Neural progenitor cell (in vitro differentiated cells): Measurements from ENCODE around the gene C6orf47.

Experiments used
- CTCF ChIP-seq: fragments of 200-600 bp; sonication (generic); IDR thresholded peaks from 2 replicates; pipeline ENCODE4 v1.5.1; 2017; ENCODE audit warnings: antibody characterized with exemption, mild to moderate bottlenecking
- EZH2 ChIP-seq: fragments of 200-600 bp; sonication (generic); IDR thresholded peaks from 2 replicates; pipeline ENCODE4 v1.6.1; 2017; ENCODE audit warnings: antibody characterized with exemption, mild to moderate bottlenecking, moderate library complexity

GRCh38 chr6:31651602-31652191 lies 8.9 kb downstream of the C6orf47 start:
- TF ChIP-seq EZH2 (no peak), CTCF (no peak)
